Mesothelial cell of epicardium (in vitro differentiated cells): ENCODE results near the gene WWOX. TPM values are rescaled to one million over a fixed set of nuclear protein-coding genes. Genes with fewer than 3 reads are reported as not detected.
"Not testable (repeated sequence)": the region's sequence is repeated elsewhere in the genome, so short reads cannot be mapped to it uniquely, and the experiment has no call there.

Source experiments
- DNase-seq, 2 experiments: peaks; one replicate each; pipeline ENCODE4 v3.0.0; 2021; ENCODE audit warnings: low spot score in 2 of 2; ENCODE audit not compliant: unreplicated experiment in 2 of 2
- H3K27ac Mint-ChIP-seq: 2 replicates; pipeline ENCODE4 v1.8.0; 2021; ENCODE audit warnings: mixed read lengths
- H3K27me3 Mint-ChIP-seq: 2 replicates; pipeline ENCODE4 v1.8.0; 2021; ENCODE audit warnings: low read depth, mixed read lengths
- H3K36me3 Mint-ChIP-seq: 2 replicates; pipeline ENCODE4 v1.8.0; 2021; ENCODE audit warnings: mixed read lengths
- H3K4me1 Mint-ChIP-seq: 2 replicates; pipeline ENCODE4 v1.8.0; 2021; ENCODE audit warnings: mixed read lengths
- H3K4me3 Mint-ChIP-seq: 2 replicates; pipeline ENCODE4 v1.8.0; 2021; ENCODE audit warnings: mild to moderate bottlenecking, moderate library complexity, mixed read lengths
- H3K9me3 Mint-ChIP-seq: 2 replicates; pipeline ENCODE4 v1.8.0; 2021; ENCODE audit warnings: mixed read lengths
- CTCF ChIP-seq: fragments of 200-600 bp; sonication (generic); IDR thresholded peaks from one replicate; pipeline ENCODE4 v1.5.0; 2021; ENCODE audit warnings: antibody characterized with exemption; ENCODE audit not compliant: unreplicated experiment
- total RNA-seq: library from RNA; stranded (reverse); gene quantifications from 3 replicates; pipeline ENCODE4 v1.2.1, GENCODE V29; 2021

Gene WWOX
- total RNA-seq, 1 donor from 2014 or later, result 29.7 TPM

GRCh38 chr16:78509965-78510364 is 410.5 kb downstream of the WWOX start:
- H3K36me3 Mint-ChIP-seq, result no peaks in the 10 kb centered on the region
- H3K9me3 Mint-ChIP-seq, result no peaks in the 10 kb centered on the region
- DNase-seq, result no peak

DNA sequence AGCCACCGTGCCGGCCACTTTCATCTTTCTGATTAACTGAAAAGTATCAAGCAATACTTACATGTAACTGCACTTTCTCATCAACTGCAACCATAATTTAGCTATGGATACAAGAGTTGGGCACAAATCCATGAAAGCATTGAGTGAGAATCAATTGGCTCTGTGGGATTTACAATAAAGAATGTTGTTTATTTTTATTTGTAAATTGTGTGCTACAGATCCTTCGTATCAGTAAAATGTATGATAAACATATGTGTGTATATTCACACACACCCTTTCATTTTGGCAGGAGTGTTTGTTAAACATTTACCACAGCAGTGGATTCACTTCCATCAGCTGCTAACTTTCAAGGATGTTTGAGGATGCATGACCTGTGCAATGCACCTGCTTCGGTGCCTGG is 411.0 kb downstream of the WWOX start:
- Mint-ChIP-seq H3K4me3 (no peak overlapping the region), H3K27me3 (peaks cover 1% of the 10 kb centered on the region), H3K36me3 (no peaks in the 10 kb centered on the region), H3K4me1 (peaks cover 12% of the 10 kb centered on the region), H3K27ac (no peak overlapping the region), H3K9me3 (no peaks in the 10 kb centered on the region)
- DNase-seq, result no peak
- no peak for TF ChIP-seq CTCF

More at GRCh38 chr16:78509965-78510364, 410.5 kb downstream of the WWOX start:
- H3K4me3 Mint-ChIP-seq, result no peak overlapping the region
- H3K27me3 Mint-ChIP-seq, result peaks cover 1% of the 10 kb centered on the region
- peaks cover 16% of the 10 kb centered on the region for H3K4me1 Mint-ChIP-seq
- TF ChIP-seq CTCF, result no peak
- H3K27ac Mint-ChIP-seq, result no peak overlapping the region

GRCh38 chr16:78513838-78514237 is 414.4 kb downstream of the WWOX start:
- peaks cover 3% of the 10 kb centered on the region for H3K4me1 Mint-ChIP-seq
- H3K4me3 Mint-ChIP-seq, result no peak overlapping the region
- H3K36me3 Mint-ChIP-seq, result no peaks in the 10 kb centered on the region
- DNase-seq, result no peak
- no peak for TF ChIP-seq CTCF
- H3K27ac Mint-ChIP-seq, result no peak overlapping the region
- peaks cover 8% of the 10 kb centered on the region for H3K27me3 Mint-ChIP-seq
- no peaks in the 10 kb centered on the region for H3K9me3 Mint-ChIP-seq

DNA sequence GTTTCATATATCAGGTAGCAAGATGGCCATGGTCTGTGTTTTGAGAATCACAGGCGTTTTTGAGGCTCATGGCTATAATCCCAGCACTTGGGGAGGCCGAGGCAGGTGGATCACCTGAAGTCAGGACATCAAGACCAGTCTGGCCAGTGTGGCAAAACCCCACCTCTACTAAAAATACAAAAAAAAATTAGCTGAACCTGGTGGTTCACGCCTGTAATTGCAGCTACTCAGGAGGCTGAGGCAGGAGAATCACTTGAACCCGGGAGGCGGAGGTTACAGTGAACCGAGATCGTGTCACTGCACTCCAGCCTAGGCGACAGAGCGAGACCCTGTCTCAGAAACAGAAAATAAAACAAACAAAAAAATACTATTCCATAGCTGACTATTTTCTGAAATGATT is 415.4 kb downstream of the WWOX start:
- H3K27ac Mint-ChIP-seq, H3K4me1 Mint-ChIP-seq, H3K4me3 Mint-ChIP-seq, H3K36me3 Mint-ChIP-seq, H3K27me3 Mint-ChIP-seq, DNase-seq, H3K9me3 Mint-ChIP-seq: not testable (repeated sequence)
- TF ChIP-seq CTCF, result peak; percentile 67

DNA sequence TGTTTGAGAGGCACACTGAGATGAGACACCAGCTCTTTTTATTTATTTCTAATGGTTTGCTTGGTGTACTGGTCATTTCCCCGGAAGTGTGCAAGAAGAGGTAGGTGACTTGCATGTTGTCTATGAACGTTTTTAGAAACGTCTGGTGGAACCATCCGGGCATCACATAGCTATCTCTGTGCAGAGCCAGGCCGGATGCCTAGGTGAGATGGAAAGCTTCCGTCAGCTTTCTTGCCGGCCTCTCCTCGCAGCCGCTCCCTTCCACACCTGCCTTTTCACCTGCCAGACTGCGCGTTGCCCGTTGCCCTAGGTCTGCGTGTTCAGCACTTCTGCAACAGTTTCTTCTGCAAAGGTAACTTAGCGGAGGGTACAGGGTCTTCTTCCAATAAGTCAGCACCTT is 416.0 kb downstream of the WWOX start:
- peaks cover 4% of the 10 kb centered on the region for H3K9me3 Mint-ChIP-seq
- H3K4me1 Mint-ChIP-seq, result peaks cover 3% of the 10 kb centered on the region
- no peak for DNase-seq
- H3K4me3 Mint-ChIP-seq, result no peak overlapping the region
- H3K27me3 Mint-ChIP-seq, result peaks cover 7% of the 10 kb centered on the region
- no peak overlapping the region for H3K27ac Mint-ChIP-seq
- TF ChIP-seq CTCF, result no peak
- no peaks in the 10 kb centered on the region for H3K36me3 Mint-ChIP-seq

GRCh38 chr16:78516006-78516736 is 416.7 kb downstream of the WWOX start:
- H3K27me3 Mint-ChIP-seq, result peaks cover 7% of the 10 kb centered on the region
- no peak for DNase-seq
- no peak for TF ChIP-seq CTCF
- no peak overlapping the region for H3K27ac Mint-ChIP-seq
- peaks cover 4% of the 10 kb centered on the region for H3K9me3 Mint-ChIP-seq
- H3K4me1 Mint-ChIP-seq, result peaks cover 3% of the 10 kb centered on the region
- H3K4me3 Mint-ChIP-seq, result no peak overlapping the region
- no peaks in the 10 kb centered on the region for H3K36me3 Mint-ChIP-seq
